SU-DHL-6 (cell line): ENCODE data around the gene CUBN.
A peak's percentile ranks its signal among the peaks of the same experiment; 100 is the strongest.

Source experiments
- H2AFZ ChIP-seq: fragments of 200-600 bp; sonication (generic); 2 replicates; pipeline ENCODE4 v1.6.1; 2014; ENCODE audit warnings: low read depth, mild to moderate bottlenecking, moderate library complexity, mixed read lengths, antibody characterized with exemption, low read length; ENCODE audit not compliant: severe bottlenecking
- H3F3A ChIP-seq: fragments of 200-600 bp; shearing (Covaris generic); 2 replicates; pipeline ENCODE4 v1.6.0; 2016; ENCODE audit warnings: antibody characterized with exemption, mild to moderate bottlenecking; ENCODE audit not compliant: insufficient read depth
- H3K27ac ChIP-seq: fragments of 200-600 bp; sonication (generic); 2 replicates; pipeline ENCODE4 v1.5.1; 2016; ENCODE audit warnings: low read depth, mild to moderate bottlenecking, low read length, moderate library complexity, mixed read lengths
- H3K27me3 ChIP-seq: fragments of 200-600 bp; sonication (generic), shearing (Covaris generic); 2 replicates; pipeline ENCODE4 v1.6.0; 2014; ENCODE audit warnings: mild to moderate bottlenecking, low read length
- H3K36me3 ChIP-seq: fragments of 200-600 bp; sonication (generic); 2 replicates; pipeline ENCODE4 v1.6.1; 2014; ENCODE audit warnings: mild to moderate bottlenecking, low read length, mixed read lengths
- H3K4me2 ChIP-seq: fragments of 300-600, 200-600 bp; shearing (Covaris generic), sonication (generic); 2 replicates; pipeline ENCODE4 v1.6.0; 2014; ENCODE audit warnings: low read length, low read depth, mild to moderate bottlenecking; ENCODE audit not compliant: poor library complexity, severe bottlenecking
- H3K4me3 ChIP-seq: fragments of 200-600 bp; sonication (generic); 2 replicates; pipeline ENCODE4 v1.5.1; 2014; ENCODE audit warnings: antibody characterized with exemption, low read length, mild to moderate bottlenecking, mixed read lengths; ENCODE audit not compliant: insufficient read depth, poor library complexity, severe bottlenecking
- H3K79me2 ChIP-seq: fragments of 200-600 bp; sonication (generic); 2 replicates; pipeline ENCODE4 v1.6.1; 2014; ENCODE audit warnings: mild to moderate bottlenecking, low read length, moderate library complexity; ENCODE audit not compliant: insufficient read depth
- H3K9ac ChIP-seq: fragments of 200-600 bp; sonication (generic); 2 replicates; pipeline ENCODE4 v1.7.0; 2014; ENCODE audit warnings: mild to moderate bottlenecking, low read length
- H3K9me2 ChIP-seq: fragments of 200-600 bp; sonication (generic); replicated peaks from 2 replicates; pipeline ENCODE4 v1.6.1; 2014; ENCODE audit warnings: low read length; ENCODE audit not compliant: insufficient read depth
- H3K9me3 ChIP-seq: fragments of 200-600 bp; sonication (generic); 2 replicates; pipeline ENCODE4 v1.6.1; 2014; ENCODE audit warnings: low read length, mixed read lengths; ENCODE audit not compliant: insufficient read depth
- H4K20me1 ChIP-seq: fragments of 200-600 bp; sonication (generic); 2 replicates; pipeline ENCODE4 v1.6.1; 2014; ENCODE audit warnings: low read depth, mild to moderate bottlenecking, antibody characterized with exemption, low read length, moderate library complexity, mixed read lengths
- CTCF ChIP-seq: fragments of 200-600 bp; sonication (generic); IDR thresholded peaks from one replicate; pipeline ENCODE4 v1.5.1; 2017; ENCODE audit warnings: antibody characterized with exemption, mild to moderate bottlenecking, low read length, moderate library complexity; ENCODE audit not compliant: insufficient read depth, poor library complexity, severe bottlenecking
- EZH2phosphoT487 ChIP-seq: fragments of 200-600 bp; sonication (generic), shearing (Covaris generic); conservative IDR thresholded peaks from 2 replicates; pipeline ENCODE4 v1.6.1; 2018; ENCODE audit warnings: mild to moderate bottlenecking, antibody characterized with exemption, low read length, moderate library complexity, mixed read lengths

Gene CUBN

GRCh38 chr10:16847644-16848043, 282.0 kb downstream of the CUBN start:
- Histone ChIP-seq H3K4me2 (no peak overlapping the region), H3K9me2 (no peaks in the 10 kb centered on the region), H2AFZ (no peak overlapping the region), H3K27ac (no peak overlapping the region), H3K4me3 (no peak overlapping the region), H4K20me1 (no peaks in the 10 kb centered on the region), H3F3A (no peaks in the 10 kb centered on the region), H3K27me3 (no peaks in the 10 kb centered on the region), H3K9me3 (no peaks in the 10 kb centered on the region), H3K9ac (no peak overlapping the region), H3K36me3 (no peaks in the 10 kb centered on the region), H3K79me2 (no peaks in the 10 kb centered on the region)
- no peak for TF ChIP-seq EZH2phosphoT487

- no peaks in the 10 kb centered on the region for H3K36me3 ChIP-seq
- H4K20me1 ChIP-seq = no peaks in the 10 kb centered on the region
- H2AFZ ChIP-seq = no peak overlapping the region
- no peaks in the 10 kb centered on the region for H3K79me2 ChIP-seq
- H3K9me3 ChIP-seq = no peaks in the 10 kb centered on the region
- no peak overlapping the region for H3K9ac ChIP-seq
- no peaks in the 10 kb centered on the region for H3K27me3 ChIP-seq
- no peak overlapping the region for H3K4me2 ChIP-seq
- no peaks in the 10 kb centered on the region for H3K9me2 ChIP-seq
- TF ChIP-seq EZH2phosphoT487 (no peak), CTCF (no peak)
- no peaks in the 10 kb centered on the region for H3F3A ChIP-seq
- no peak overlapping the region for H3K4me3 ChIP-seq
- no peak overlapping the region for H3K27ac ChIP-seq
These were observed 284.4 kb downstream of the CUBN start for GRCh38 chr10:16845248-16845647.

DNA sequence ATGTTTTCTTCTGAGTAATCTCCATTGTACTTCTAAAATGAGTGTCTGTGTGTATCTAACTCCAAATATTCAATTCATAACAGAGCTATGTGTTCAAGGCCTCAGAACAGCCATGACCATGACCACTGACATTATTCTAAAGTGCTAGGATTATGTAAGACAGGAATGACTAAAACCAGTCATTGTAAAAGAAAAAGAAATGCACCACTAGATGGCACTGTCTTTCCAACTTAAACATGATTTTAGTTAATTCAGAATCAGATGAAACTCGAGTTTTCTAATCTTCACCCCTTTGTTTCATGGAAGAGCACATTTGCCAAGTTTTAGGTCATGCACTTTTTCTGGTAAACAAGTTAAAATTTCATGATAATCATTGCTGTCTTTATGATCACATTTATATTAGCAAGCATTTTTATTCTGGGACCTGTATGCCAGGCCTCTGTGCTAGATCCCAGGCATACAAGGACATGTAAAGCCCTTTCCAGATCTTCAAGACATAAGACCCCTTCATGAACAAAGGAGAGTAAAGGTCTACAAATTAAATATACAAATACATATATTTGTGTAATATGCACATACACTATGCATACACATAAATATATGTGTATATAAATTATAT, 286.2 kb downstream of the CUBN start:
- Histone ChIP-seq H3F3A (no peaks in the 10 kb centered on the region), H3K9me2 (no peaks in the 10 kb centered on the region), H3K4me2 (no peak overlapping the region), H3K9me3 (no peaks in the 10 kb centered on the region), H3K9ac (no peak overlapping the region), H3K79me2 (no peaks in the 10 kb centered on the region), H3K27ac (no peak overlapping the region), H4K20me1 (no peaks in the 10 kb centered on the region), H3K36me3 (no peaks in the 10 kb centered on the region), H3K27me3 (no peaks in the 10 kb centered on the region), H2AFZ (no peak overlapping the region), H3K4me3 (no peak overlapping the region)
- TF ChIP-seq CTCF = peak; percentile 29
- TF ChIP-seq EZH2phosphoT487 = no peak

GRCh38 chr10:16835228-16835627, 294.4 kb downstream of the CUBN start:
- Histone ChIP-seq H3K9me3 (no peaks in the 10 kb centered on the region), H3K4me2 (peak overlapping the region; percentile 20), H3K9ac (no peak overlapping the region), H3K9me2 (no peaks in the 10 kb centered on the region), H3K36me3 (no peaks in the 10 kb centered on the region), H2AFZ (no peak overlapping the region), H3K27ac (no peak overlapping the region), H3F3A (no peaks in the 10 kb centered on the region), H4K20me1 (no peaks in the 10 kb centered on the region), H3K79me2 (no peaks in the 10 kb centered on the region), H3K4me3 (no peak overlapping the region), H3K27me3 (no peaks in the 10 kb centered on the region)
- no peak for TF ChIP-seq EZH2phosphoT487
- TF ChIP-seq CTCF = no peak
